ENCODE results near the gene ABCC6. TPM values are rescaled to one million over a fixed set of nuclear protein-coding genes. Genes with fewer than 3 reads are reported as not detected.
"Not testable (repeated sequence)": the region's sequence is repeated elsewhere in the genome, so short reads cannot be mapped to it uniquely, and the experiment has no call there.

Gene ABCC6
- total RNA-seq, 2 donors from 2014 or later: not detected

- Mint-ChIP-seq H3K27ac (peak overlapping the region in 1 of 2 donors; percentile 25), H3K36me3 (peaks cover 12 to 25% of the 10 kb centered on the region in 2 donors)
- peak in 1 of 2 donors; percentile 21 for ATAC-seq
- H3K9me3 Mint-ChIP-seq; DNase-seq (ENCODE audit: low spot score in 2 of 2): not testable (repeated sequence)
These were observed 118.5 kb downstream of the ABCC6 start for GRCh38 chr16:16104804-16105141.

- not testable (repeated sequence) for ATAC-seq; H3K9me3 Mint-ChIP-seq; DNase-seq (ENCODE audit: low spot score in 2 of 2)
- peak overlapping the region in 1 of 2 donors; percentile 4 for H3K27ac Mint-ChIP-seq
- peaks cover 12 to 25% of the 10 kb centered on the region in 2 donors for H3K36me3 Mint-ChIP-seq
These were observed 119.0 kb downstream of the ABCC6 start for GRCh38 chr16:16104132-16104803.

DNA sequence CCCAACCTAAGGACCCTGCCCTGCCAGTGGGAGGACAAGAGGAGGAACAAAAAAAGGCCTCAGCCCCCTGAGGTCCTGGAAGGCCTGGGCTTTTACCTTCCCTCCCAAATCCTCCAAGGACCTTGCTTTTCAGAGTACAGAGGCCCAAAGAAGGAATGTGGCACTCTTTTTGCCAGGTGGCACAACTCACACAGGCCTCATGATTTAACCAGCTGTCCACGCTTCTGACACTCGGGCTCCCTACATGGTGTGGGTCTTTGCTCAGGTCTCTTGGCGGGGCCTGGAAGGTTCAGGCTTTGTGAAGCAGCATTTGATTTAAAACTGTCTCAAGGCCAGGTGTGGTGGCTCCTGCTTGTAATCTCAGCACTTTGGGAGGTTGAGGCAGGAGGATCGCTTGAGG, 120.6 kb downstream of the ABCC6 start:
- H3K36me3 Mint-ChIP-seq: peaks cover 12 to 25% of the 10 kb centered on the region in 2 donors
- H3K27ac Mint-ChIP-seq: peak overlapping the region; percentile 58 to 73
- H3K9me3 Mint-ChIP-seq: no peaks in the 10 kb centered on the region
- no peak for DNase-seq (ENCODE audit: low spot score in 2 of 2)
- no peak for ATAC-seq

DNA sequence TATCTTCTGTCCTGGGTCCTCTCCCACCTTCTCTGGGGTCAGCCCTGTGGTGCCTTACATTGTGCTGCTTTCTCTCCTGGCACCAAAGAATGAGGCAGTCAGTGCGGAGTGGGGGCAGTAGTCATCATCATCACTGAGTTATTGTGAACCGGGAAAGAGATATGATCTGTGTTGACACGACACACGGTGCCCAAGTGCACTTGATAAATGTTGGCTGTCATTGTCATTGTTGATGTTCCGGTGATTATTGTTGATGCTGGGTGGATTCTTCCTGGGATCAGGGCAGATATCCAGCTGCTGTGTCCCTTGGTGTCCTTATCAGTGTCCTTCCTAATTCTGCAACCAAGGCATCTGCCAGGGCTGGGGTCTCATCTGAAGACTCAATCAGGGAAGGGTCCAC, 121.7 kb downstream of the ABCC6 start:
- no peaks in the 10 kb centered on the region for H3K9me3 Mint-ChIP-seq

DNA sequence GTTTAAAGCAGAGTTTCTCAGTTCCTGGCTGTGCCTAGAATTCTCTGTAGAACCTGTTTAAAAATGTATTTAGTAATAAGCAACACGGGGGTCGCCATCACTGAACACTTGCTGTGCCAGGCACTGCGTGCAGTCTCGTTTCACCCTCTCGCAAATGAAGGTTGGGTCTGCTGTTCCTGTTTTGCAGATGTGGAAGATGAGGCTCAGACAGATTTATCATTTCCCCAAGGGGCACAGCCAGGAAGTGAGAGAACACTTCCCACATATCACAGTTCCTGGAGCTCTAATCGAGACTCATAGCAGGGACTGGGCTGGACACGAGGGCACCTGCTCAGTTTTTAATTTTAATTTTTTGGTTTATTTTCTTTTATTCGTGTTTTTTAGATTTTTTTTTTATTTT, 122.7 kb downstream of the ABCC6 start:
- DNase-seq (ENCODE audit: low spot score in 2 of 2) (no peak), ATAC-seq (no peak)
- Mint-ChIP-seq H3K9me3 (no peaks in the 10 kb centered on the region), H3K27ac (peak overlapping the region in 1 of 2 donors; percentile 90), H3K36me3 (peaks cover 12 to 25% of the 10 kb centered on the region in 2 donors)

More for the DNA sequence above, 121.7 kb downstream of the ABCC6 start:
- peaks cover 12 to 25% of the 10 kb centered on the region in 2 donors for H3K36me3 Mint-ChIP-seq
- ATAC-seq (no peak), DNase-seq (ENCODE audit: low spot score in 2 of 2) (no peak)
- peak overlapping the region; percentile 44 to 58 for H3K27ac Mint-ChIP-seq

- DNase-seq (ENCODE audit: low spot score in 2 of 2) (no peak), ATAC-seq (no peak)
- Mint-ChIP-seq H3K9me3 (no peaks in the 10 kb centered on the region), H3K36me3 (peaks cover 12 to 25% of the 10 kb centered on the region in 2 donors), H3K27ac (peak overlapping the region; percentile 54 to 74)
These were observed 124.0 kb downstream of the ABCC6 start for GRCh38 chr16:16099320-16099719.

Other genes starting within 250 kb of the ABCC6 start
- 10 to 100 TPM; 18.8 to 36.8 TPM for gene NOMO3, start 9.0 kb upstream of the ABCC6 start, total RNA-seq
- gene NPIPA7, start 155.6 kb upstream of the ABCC6 start, total RNA-seq: 10 to 100 TPM in 1 of 2 donors, 1 to 10 TPM in 1; 3.9 to 13.7 TPM

All from activated naive CD4-positive, alpha-beta T cell treated with anti-CD3 and anti-CD28 coated beads, Interleukin-2, amount 50 U/mL, for 72 hours (primary cell).